Measurements from ENCODE around the gene ACTN4. TPM values are rescaled to one million over a fixed set of nuclear protein-coding genes. Genes with fewer than 3 reads are reported as not detected.

The ACTN4 gene
- total RNA-seq, 4 donors from 2014 or later = 475 to 520 (median 507) TPM

DNA sequence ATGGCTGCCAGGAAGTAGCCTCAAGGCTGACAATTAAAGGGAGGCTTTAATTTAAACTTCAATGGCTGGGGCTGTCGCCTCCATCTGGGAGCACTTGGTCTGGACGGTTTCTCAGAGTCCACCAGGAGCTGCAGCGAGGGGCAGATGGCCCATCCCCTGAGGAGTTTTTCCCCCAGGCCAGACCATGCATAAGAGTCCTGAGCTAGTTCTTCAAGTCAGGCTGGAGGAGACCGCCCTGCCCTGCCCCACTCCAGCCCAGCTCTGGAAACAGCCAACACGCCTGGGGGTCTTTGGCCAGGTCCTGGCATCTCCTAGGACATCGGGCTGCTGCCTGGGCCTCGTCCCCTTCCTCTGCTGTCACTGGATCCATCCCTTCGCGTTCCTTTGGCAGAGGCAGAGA is 5.3 kb upstream of the ACTN4 start:
- WGBS = 85% methylated on average over 6 of the region's 9 CpGs

DNA sequence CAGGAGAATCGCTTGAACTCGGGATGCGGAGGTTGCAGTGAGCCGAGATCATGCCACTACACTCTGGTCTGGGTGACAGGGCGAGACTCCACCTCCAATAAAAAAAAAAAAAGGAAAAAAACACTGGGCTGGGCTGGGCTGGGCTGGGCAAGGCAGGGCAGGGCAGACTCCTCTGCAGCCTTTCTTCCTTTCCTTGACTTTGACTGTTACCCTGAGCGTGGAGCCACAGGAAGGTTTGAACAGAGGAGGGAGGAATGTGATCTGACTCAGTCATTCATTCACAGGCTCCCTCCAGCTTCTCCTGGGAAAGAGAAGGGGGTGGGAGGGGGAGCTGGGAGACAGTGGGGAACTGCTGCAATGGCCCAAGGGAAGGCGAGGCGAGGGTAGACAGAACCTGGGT is 2.7 kb upstream of the ACTN4 start:
- no peaks in the 10 kb centered on the region for H3K36me3 ChIP-seq
- no peak overlapping the region for H3K4me3 ChIP-seq
- peaks cover 43% of the 10 kb centered on the region for H3K4me1 ChIP-seq
- TF ChIP-seq POLR2A (IDR thresholded peaks at IDR 0.05) (no peak), POLR2AphosphoS5 (IDR thresholded peaks at IDR 0.05) (no peak), EP300 (IDR thresholded peaks at IDR 0.05) (no peak)
- TF ChIP-seq, protein P1, sequence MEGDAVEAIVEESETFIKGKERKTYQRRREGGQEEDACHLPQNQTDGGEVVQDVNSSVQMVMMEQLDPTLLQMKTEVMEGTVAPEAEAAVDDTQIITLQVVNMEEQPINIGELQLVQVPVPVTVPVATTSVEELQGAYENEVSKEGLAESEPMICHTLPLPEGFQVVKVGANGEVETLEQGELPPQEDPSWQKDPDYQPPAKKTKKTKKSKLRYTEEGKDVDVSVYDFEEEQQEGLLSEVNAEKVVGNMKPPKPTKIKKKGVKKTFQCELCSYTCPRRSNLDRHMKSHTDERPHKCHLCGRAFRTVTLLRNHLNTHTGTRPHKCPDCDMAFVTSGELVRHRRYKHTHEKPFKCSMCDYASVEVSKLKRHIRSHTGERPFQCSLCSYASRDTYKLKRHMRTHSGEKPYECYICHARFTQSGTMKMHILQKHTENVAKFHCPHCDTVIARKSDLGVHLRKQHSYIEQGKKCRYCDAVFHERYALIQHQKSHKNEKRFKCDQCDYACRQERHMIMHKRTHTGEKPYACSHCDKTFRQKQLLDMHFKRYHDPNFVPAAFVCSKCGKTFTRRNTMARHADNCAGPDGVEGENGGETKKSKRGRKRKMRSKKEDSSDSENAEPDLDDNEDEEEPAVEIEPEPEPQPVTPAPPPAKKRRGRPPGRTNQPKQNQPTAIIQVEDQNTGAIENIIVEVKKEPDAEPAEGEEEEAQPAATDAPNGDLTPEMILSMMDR (IDR thresholded peaks at IDR 0.05) = no peak
- H3K27ac ChIP-seq = no peak overlapping the region
- no peaks in the 10 kb centered on the region for H3K9me3 ChIP-seq
- whole genome bisulfite sequencing = 79% methylated on average over 8 of the region's 8 CpGs
- no peaks in the 10 kb centered on the region for H3K27me3 ChIP-seq
- DNase-seq (ENCODE audit: low spot score in 2 of 2) = no peak

More for the DNA sequence above, 5.3 kb upstream of the ACTN4 start:
- no peak for TF ChIP-seq POLR2A (IDR thresholded peaks at IDR 0.05)
- no peak for TF ChIP-seq POLR2AphosphoS5 (IDR thresholded peaks at IDR 0.05)
- TF ChIP-seq, protein P1 (IDR thresholded peaks at IDR 0.05) = no peak
- no peak for TF ChIP-seq EP300 (IDR thresholded peaks at IDR 0.05)
- Histone ChIP-seq H3K4me1 (peaks cover 33% of the 10 kb centered on the region), H3K36me3 (no peaks in the 10 kb centered on the region), H3K4me3 (no peak overlapping the region), H3K27ac (no peak overlapping the region), H3K9me3 (no peaks in the 10 kb centered on the region), H3K27me3 (no peaks in the 10 kb centered on the region)
- no peak for DNase-seq (ENCODE audit: low spot score in 2 of 2)

DNA sequence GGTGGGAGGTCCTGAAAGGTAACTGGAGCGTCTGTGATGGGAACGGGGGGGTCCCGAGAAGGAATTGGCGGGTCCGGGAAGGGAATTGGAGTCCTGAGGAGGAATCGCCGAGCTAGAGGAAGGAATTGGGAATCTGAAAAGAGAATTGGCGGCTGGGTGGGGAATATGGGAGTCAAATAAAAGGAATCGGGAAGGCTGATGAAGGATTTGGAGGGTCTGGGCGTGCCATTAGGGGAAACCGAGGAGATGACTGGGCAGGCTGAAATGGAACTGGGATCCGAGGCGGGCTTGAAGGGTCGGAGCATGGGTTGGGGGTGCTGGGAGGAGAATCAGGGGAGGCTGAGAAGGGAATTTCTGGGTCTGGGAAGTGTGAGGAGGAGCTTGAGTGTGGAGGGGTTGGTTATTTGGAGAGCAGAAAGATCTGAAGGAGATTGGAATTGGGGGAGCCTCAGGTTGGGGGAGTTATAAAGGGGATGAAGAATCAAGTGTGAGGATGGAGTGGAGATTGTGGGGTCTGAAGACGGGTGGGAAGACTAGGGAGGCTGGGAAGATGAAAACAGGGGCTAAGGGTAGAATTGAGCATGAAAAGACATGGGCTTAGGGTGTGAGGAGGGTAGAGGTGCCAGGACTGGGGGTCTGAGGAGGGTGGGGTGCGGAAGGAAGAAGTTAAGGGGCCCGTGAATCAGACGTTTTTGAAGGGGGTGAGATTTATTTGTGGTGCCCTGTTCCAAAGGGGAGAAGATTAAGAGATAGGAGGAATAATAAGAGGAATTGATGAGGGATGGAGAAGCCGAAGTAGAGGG is 718 bp downstream of the ACTN4 start:
- Histone ChIP-seq H3K36me3 (no peaks in the 10 kb centered on the region), H3K27me3 (no peaks in the 10 kb centered on the region), H3K9me3 (no peaks in the 10 kb centered on the region), H3K4me3 (peak overlapping the region; percentile 94), H3K27ac (peak overlapping the region; percentile 96), H3K4me1 (peaks cover 55% of the 10 kb centered on the region)
- no peak for DNase-seq (ENCODE audit: low spot score in 2 of 2)
- TF ChIP-seq POLR2AphosphoS5 (IDR thresholded peaks at IDR 0.05) = no peak
- no peak for TF ChIP-seq POLR2A (IDR thresholded peaks at IDR 0.05)
- no peak for TF ChIP-seq EP300 (IDR thresholded peaks at IDR 0.05)
- TF ChIP-seq, protein P1 (IDR thresholded peaks at IDR 0.05) = no peak
- under 1% methylated on average over 19 of the region's 19 CpGs for WGBS

DNA sequence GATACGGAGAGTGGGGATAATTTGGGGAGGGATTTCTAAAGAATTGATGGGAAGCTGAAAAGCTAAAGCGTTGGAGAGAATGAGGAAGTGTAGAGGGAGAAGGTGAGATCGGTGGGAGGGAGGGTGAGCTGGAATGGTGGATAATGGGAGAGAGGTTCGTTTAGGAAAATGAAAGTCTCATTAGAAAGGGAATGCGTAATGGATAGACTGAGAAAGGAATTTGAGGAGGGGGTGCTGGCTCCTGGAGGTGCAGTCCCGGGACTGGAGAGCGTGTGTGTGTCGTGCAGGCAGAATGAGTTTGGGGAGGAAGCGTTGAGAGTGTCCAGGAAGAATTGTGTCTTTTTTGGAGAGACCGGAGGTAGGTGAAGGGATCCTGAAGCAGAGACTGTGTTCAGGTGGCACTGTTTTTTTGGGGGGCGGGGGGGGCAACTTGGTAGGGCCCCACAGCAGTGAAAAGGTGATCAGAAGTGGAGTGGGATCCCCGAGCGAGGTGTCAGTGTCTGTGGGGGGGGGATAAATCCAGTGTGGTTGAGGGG is 1.4 kb downstream of the ACTN4 start:
- WGBS = under 1% methylated on average over 13 of the region's 13 CpGs
- H3K4me1 ChIP-seq = peaks cover 62% of the 10 kb centered on the region

More for the DNA sequence above, 1.4 kb downstream of the ACTN4 start:
- Histone ChIP-seq H3K36me3 (no peaks in the 10 kb centered on the region), H3K27me3 (no peaks in the 10 kb centered on the region), H3K27ac (peak overlapping the region; percentile 96), H3K4me3 (peak overlapping the region; percentile 94), H3K9me3 (no peaks in the 10 kb centered on the region)
- TF ChIP-seq, protein P1 (IDR thresholded peaks at IDR 0.05) = no peak
- no peak for TF ChIP-seq POLR2A (IDR thresholded peaks at IDR 0.05)
- TF ChIP-seq POLR2AphosphoS5 (IDR thresholded peaks at IDR 0.05) = no peak
- TF ChIP-seq EP300 (IDR thresholded peaks at IDR 0.05) = no peak
- no peak for DNase-seq (ENCODE audit: low spot score in 2 of 2)
